Neuronal stem cell (in vitro differentiated cells): ENCODE results near the gene RSAD2.

Experiments
- DNase-seq: peaks from one replicate; pipeline ENCODE4 v3.0.0-alpha.2; 2013; ENCODE audit warnings: low spot score
- H2AFZ ChIP-seq: one replicate; pipeline ENCODE4 v1.6.1; 2013; ENCODE audit warnings: mild to moderate bottlenecking, low read length, inconsistent platforms
- H2AK5ac ChIP-seq: 2 replicates; pipeline ENCODE4 v1.6.1; 2013; ENCODE audit warnings: low read depth, mild to moderate bottlenecking, inconsistent platforms, low read length, moderate library complexity, mixed read lengths
- H2BK120ac ChIP-seq: 2 replicates; pipeline ENCODE4 v1.6.1; 2013; ENCODE audit warnings: low read depth, mild to moderate bottlenecking, inconsistent platforms, low read length, moderate library complexity, mixed read lengths
- H2BK12ac ChIP-seq: one replicate; pipeline ENCODE4 v1.6.1; 2013; ENCODE audit warnings: low read length, inconsistent platforms
- H2BK15ac ChIP-seq: 2 replicates; pipeline ENCODE4 v1.6.1; 2013; ENCODE audit warnings: mild to moderate bottlenecking, low read length, inconsistent platforms, mixed read lengths
- H2BK5ac ChIP-seq: one replicate; pipeline ENCODE4 v1.6.1; 2013; ENCODE audit warnings: inconsistent platforms, mild to moderate bottlenecking, low read length, moderate library complexity
- H3K14ac ChIP-seq: one replicate; pipeline ENCODE4 v1.6.1; 2013; ENCODE audit warnings: low read length, inconsistent platforms
- H3K18ac ChIP-seq: 2 replicates; pipeline ENCODE4 v1.6.1; 2013; ENCODE audit warnings: low read length, inconsistent platforms
- H3K23ac ChIP-seq: 2 replicates; pipeline ENCODE4 v1.6.1; 2013; ENCODE audit warnings: low read depth, mild to moderate bottlenecking, mixed read lengths, low read length, inconsistent platforms; ENCODE audit not compliant: poor library complexity
- H3K27ac ChIP-seq: replicated peaks from 3 replicates; pipeline ENCODE4 v1.5.1; 2013; ENCODE audit warnings: low read length, inconsistent platforms
- H3K27me3 ChIP-seq, 3 experiments: 2 replicates each; pipeline ENCODE4 v1.6.1; 2013; ENCODE audit warnings: low read length in 3 of 3, mild to moderate bottlenecking in 2 of 3, inconsistent platforms in 1 of 3, low read depth in 1 of 3, mixed read lengths in 1 of 3, moderate library complexity in 1 of 3; ENCODE audit not compliant: control insufficient read depth in 3 of 3, insufficient read depth in 3 of 3
- H3K36me3 ChIP-seq, 2 donors: replicated peaks in 1 of 2; 2 replicates each; pipeline ENCODE4 v1.6.1; 2013; ENCODE audit warnings: low read length in 2 of 2; ENCODE audit not compliant: control insufficient read depth in 2 of 2, insufficient read depth in 2 of 2
- H3K4ac ChIP-seq: 2 replicates; pipeline ENCODE4 v1.6.1; 2013; ENCODE audit warnings: inconsistent platforms, mild to moderate bottlenecking, low read length, moderate library complexity
- H3K4me1 ChIP-seq, 2 donors: 1 replicate in 1 of 2; 2 replicates in 1 of 2; pipeline ENCODE4 v1.6.1; 2013; ENCODE audit warnings: low read length in 2 of 2, low read depth in 1 of 2; ENCODE audit not compliant: control insufficient read depth in 2 of 2, insufficient read depth in 1 of 2
- H3K4me2 ChIP-seq: one replicate; pipeline ENCODE4 v1.6.1; 2013; ENCODE audit warnings: mild to moderate bottlenecking, low read length, inconsistent platforms; ENCODE audit not compliant: insufficient read depth, poor library complexity, severe bottlenecking
- H3K4me3 ChIP-seq, 2 donors: 2 replicates each; pipeline ENCODE4 v1.5.1; 2013; ENCODE audit warnings: low read length in 2 of 2, mild to moderate bottlenecking in 2 of 2, inconsistent platforms in 1 of 2, moderate library complexity in 1 of 2
- H3K79me1 ChIP-seq: one replicate; pipeline ENCODE4 v1.6.1; 2013; ENCODE audit warnings: low read depth, mild to moderate bottlenecking, inconsistent platforms, low read length, moderate library complexity
- H3K9ac ChIP-seq: one replicate; pipeline ENCODE4 v1.6.1; 2013; ENCODE audit warnings: mild to moderate bottlenecking, low read depth, low read length, inconsistent platforms; ENCODE audit not compliant: poor library complexity
- H3K9me3 ChIP-seq, 2 donors: replicated peaks in 1 of 2; 2 replicates each; pipeline versions ENCODE3 to v1.6.1; 2013; ENCODE audit warnings: low read length in 2 of 2, mild to moderate bottlenecking in 2 of 2, inconsistent platforms in 1 of 2, low read depth in 1 of 2, mixed read lengths in 1 of 2, moderate library complexity in 1 of 2; ENCODE audit not compliant: control insufficient read depth in 2 of 2, insufficient read depth in 1 of 2
- H4K8ac ChIP-seq: one replicate; pipeline ENCODE4 v1.6.1; 2013; ENCODE audit warnings: low read depth, mild to moderate bottlenecking, inconsistent platforms, low read length, moderate library complexity
- H4K91ac ChIP-seq: one replicate; pipeline ENCODE4 v1.6.1; 2013; ENCODE audit warnings: low read length, low read depth, mild to moderate bottlenecking, inconsistent platforms; ENCODE audit not compliant: poor library complexity
- WGBS, 2 donors: extraction: QIAGEN DNeasy Blood & Tissue Kit; methylation state at CpG; one replicate each; pipeline ENCODE4 v1.1.7; 2013; ENCODE audit warnings: missing lambda C conversion rate in 2 of 2, mixed read lengths in 1 of 2; ENCODE audit not compliant: insufficient read length in 2 of 2, insufficient replicate concordance in 1 of 2; ENCODE audit errors: extremely low coverage in 2 of 2; 5-methylcytosine and 5-hydroxymethylcytosine counted together

Gene RSAD2

GRCh38 chr2:6876309-6876708, 1.3 kb upstream of the RSAD2 start:
- Histone ChIP-seq H3K4ac (no peak overlapping the region), H3K27me3 (peaks cover 0 to 2% (median 0%) of the 10 kb centered on the region in 3 experiments), H3K79me1 (no peaks in the 10 kb centered on the region), H2BK15ac (no peak overlapping the region), H3K14ac (no peak overlapping the region), H3K9me3 (peaks cover 2 to 12% of the 10 kb centered on the region in 2 donors), H3K27ac (no peak overlapping the region), H3K23ac (no peak overlapping the region), H3K18ac (no peak overlapping the region), H2BK120ac (no peak overlapping the region), H4K91ac (no peak overlapping the region), H3K9ac (no peak overlapping the region), H2AK5ac (no peak overlapping the region), H3K36me3 (no peaks in the 10 kb centered on the region), H2AFZ (no peak overlapping the region), H2BK12ac (no peak overlapping the region), H3K4me2 (no peak overlapping the region), H2BK5ac (no peak overlapping the region), H3K4me1 (no peaks in the 10 kb centered on the region), H3K4me3 (no peak overlapping the region), H4K8ac (no peak overlapping the region)
- no peak for DNase-seq
- WGBS, 2 donors = no CpG with 5 or more reads among the region's 1 CpG

GRCh38 chr2:6878549-6878948, 972 bp downstream of the RSAD2 start:
- H3K23ac ChIP-seq = no peak overlapping the region
- H3K9me3 ChIP-seq = peaks cover 5 to 12% of the 10 kb centered on the region in 2 donors
- no peaks in the 10 kb centered on the region for H3K4me1 ChIP-seq
- no peak overlapping the region for H3K27ac ChIP-seq
- WGBS, 2 donors = no CpG with 5 or more reads among the region's 4 CpGs
- no peak overlapping the region for H3K14ac ChIP-seq
- no peak overlapping the region for H3K9ac ChIP-seq
- no peak overlapping the region for H2AK5ac ChIP-seq
- H3K36me3 ChIP-seq = no peaks in the 10 kb centered on the region
- H2AFZ ChIP-seq = no peak overlapping the region
- H3K4me2 ChIP-seq = no peak overlapping the region
- H4K8ac ChIP-seq = no peak overlapping the region
- peaks cover 0 to 2% (median 0%) of the 10 kb centered on the region in 3 experiments for H3K27me3 ChIP-seq
- H3K4me3 ChIP-seq = no peak overlapping the region
- H2BK15ac ChIP-seq = no peak overlapping the region
- H4K91ac ChIP-seq = no peak overlapping the region
- no peak overlapping the region for H2BK5ac ChIP-seq
- H3K79me1 ChIP-seq = no peaks in the 10 kb centered on the region
- DNase-seq = no peak
- no peak overlapping the region for H3K18ac ChIP-seq
- no peak overlapping the region for H2BK120ac ChIP-seq
- no peak overlapping the region for H3K4ac ChIP-seq
- H2BK12ac ChIP-seq = no peak overlapping the region

- no peak overlapping the region for H2BK12ac ChIP-seq
- no peak overlapping the region for H3K9ac ChIP-seq
- H3K9me3 ChIP-seq = peaks cover 5 to 10% of the 10 kb centered on the region in 2 donors
- no peak overlapping the region for H3K27ac ChIP-seq
- H2AFZ ChIP-seq = no peak overlapping the region
- no peak overlapping the region for H3K23ac ChIP-seq
- H2BK5ac ChIP-seq = no peak overlapping the region
- no CpG with 5 or more reads among the region's 2 CpGs for WGBS, 2 donors
- peaks cover 0 to 5% (median 0%) of the 10 kb centered on the region in 3 experiments for H3K27me3 ChIP-seq
- H3K18ac ChIP-seq = no peak overlapping the region
- no peak for DNase-seq
- H3K4me1 ChIP-seq = no peaks in the 10 kb centered on the region
- H2BK120ac ChIP-seq = no peak overlapping the region
- no peaks in the 10 kb centered on the region for H3K79me1 ChIP-seq
- H2AK5ac ChIP-seq = no peak overlapping the region
- H3K4ac ChIP-seq = no peak overlapping the region
- H3K36me3 ChIP-seq = no peaks in the 10 kb centered on the region
- H4K91ac ChIP-seq = no peak overlapping the region
- H3K4me3 ChIP-seq = no peak overlapping the region
- no peak overlapping the region for H3K14ac ChIP-seq
- H4K8ac ChIP-seq = no peak overlapping the region
- H3K4me2 ChIP-seq = no peak overlapping the region
- H2BK15ac ChIP-seq = no peak overlapping the region
Measured at GRCh38 chr2:6879011-6879410, 1.4 kb downstream of the RSAD2 start.

DNA sequence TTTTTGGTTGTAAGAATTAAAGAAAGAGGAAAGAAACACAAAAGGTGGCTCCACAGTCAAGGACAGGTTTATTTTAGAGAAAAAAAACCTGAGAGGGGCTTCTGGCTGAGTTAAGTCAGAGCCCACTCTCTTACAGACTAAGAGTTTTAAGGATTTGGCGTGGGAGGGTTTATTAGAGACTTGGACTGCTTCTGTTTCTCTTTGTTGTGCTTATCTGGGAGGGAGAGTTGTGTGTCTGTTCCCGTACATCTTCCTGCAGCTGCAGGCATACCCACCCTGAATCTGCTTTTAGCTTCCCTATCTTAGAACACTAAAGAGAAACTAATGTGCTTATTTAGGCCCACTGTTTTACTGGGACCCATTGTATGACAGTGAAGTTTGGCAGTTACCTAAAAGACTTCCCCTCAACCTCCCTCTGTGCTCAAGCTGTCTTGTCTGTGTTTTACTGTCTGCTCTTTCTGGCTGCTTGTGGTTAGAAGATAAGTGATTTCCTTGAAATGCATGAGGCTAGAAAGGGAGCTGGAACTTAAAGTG, 2.7 kb downstream of the RSAD2 start:
- no CpG with 5 or more reads among the region's 2 CpGs for WGBS, 2 donors
- H3K4me3 ChIP-seq = no peak overlapping the region
- no peaks in the 10 kb centered on the region for H3K4me1 ChIP-seq
- H3K9me3 ChIP-seq = peaks cover 2 to 5% of the 10 kb centered on the region in 2 donors
- no peak overlapping the region for H3K23ac ChIP-seq
- H3K4me2 ChIP-seq = no peak overlapping the region
- H3K27ac ChIP-seq = no peak overlapping the region
- no peak overlapping the region for H3K4ac ChIP-seq
- no peak overlapping the region for H3K14ac ChIP-seq
- H2BK120ac ChIP-seq = no peak overlapping the region
- no peak overlapping the region for H4K91ac ChIP-seq
- no peaks in the 10 kb centered on the region for H3K79me1 ChIP-seq
- no peak overlapping the region for H4K8ac ChIP-seq
- no peak for DNase-seq
- no peaks in the 10 kb centered on the region for H3K36me3 ChIP-seq
- no peak overlapping the region for H2BK12ac ChIP-seq
- H3K18ac ChIP-seq = no peak overlapping the region
- H2AFZ ChIP-seq = no peak overlapping the region
- no peak overlapping the region for H2AK5ac ChIP-seq
- H2BK15ac ChIP-seq = no peak overlapping the region
- no peak overlapping the region for H3K9ac ChIP-seq
- H3K27me3 ChIP-seq = peaks cover 0 to 5% (median 0%) of the 10 kb centered on the region in 3 experiments
- H2BK5ac ChIP-seq = no peak overlapping the region
